ENCODE results near the gene EDAR. TPM values are rescaled to one million over a fixed set of nuclear protein-coding genes. Genes with fewer than 3 reads are reported as not detected.

Gene EDAR
- total and polyA plus RNA-seq, 9 of the 15 experiments (the other 6 are each of a cell fraction or from before 2014, with no cell fraction given) = 0.01 TPM; not detected in 8

GRCh38 chr2:108943751-108944150 is 45.3 kb downstream of the EDAR start:
- no peak for FAIRE-seq
- no peaks in the 10 kb centered on the region for H3K9me1 ChIP-seq (ENCODE audit: control insufficient read depth, insufficient read depth, low read length)
- ATAC-seq = no peak
- H3K9ac ChIP-seq (ENCODE audit: insufficient read depth in 1 of 2, low read depth in 2 of 2, low read length in 2 of 2) = no peak overlapping the region
- ChIA-PET CTCF (ENCODE audit: low intra/inter-chr PET ratio) (no interaction called here), POLR2A (no interaction called here)
- no peaks in the 10 kb centered on the region; the same call in 1 of the 2 replicates for H4K20me1 ChIP-seq (replicated peaks; ENCODE audit: control insufficient read depth, insufficient read depth, low read length)
- no peak overlapping the region for H2AFZ ChIP-seq (ENCODE audit: low read depth, low read length)
- H3K79me2 ChIP-seq (ENCODE audit: control insufficient read depth, insufficient read depth, low read length) = no peaks in the 10 kb centered on the region
- H3K4me2 ChIP-seq (ENCODE audit: insufficient read depth, low read length) = no peak overlapping the region
- H3K27me3 ChIP-seq (ENCODE audit: control insufficient read depth in 2 of 2, insufficient read depth in 2 of 2, low read length in 2 of 2) = peaks cover 36 to 54% of the 10 kb centered on the region in 2 experiments
- in situ Hi-C loops (cut with MboI) (no loop called here), intact Hi-C loops (cut with micrococcal nuclease) (no loop called here)
- DNase-seq (ENCODE audit: extremely low read depth in 1 of 4, low spot score in 3 of 4) = no peak
- no peak overlapping the region for H3K4me3 ChIP-seq
- no peaks in the 10 kb centered on the region for H3K9me3 ChIP-seq (replicated peaks; ENCODE audit: control insufficient read depth, insufficient read depth, low read depth, low read length)
- WGBS (ENCODE audit: insufficient coverage, low coverage, missing lambda C conversion rate) = 3% methylated on average over 6 of the region's 6 CpGs
- BruUV-seq (replicated peaks) = no TSS peak
- H3K27ac ChIP-seq (ENCODE audit: extremely low read depth, low read depth, low read length) = no peak overlapping the region
- H3K36me3 ChIP-seq (ENCODE audit: control insufficient read depth, insufficient read depth, low read length) = no peaks in the 10 kb centered on the region
- no peak for TF ChIP-seq ZNF23 (CRISPR knock-in tag; IDR thresholded peaks at IDR 0.05)
- TF ChIP-seq DIDO1 (tag; IDR thresholded peaks at IDR 0.05; ENCODE audit: low read depth) = no peak
- no peak for TF ChIP-seq SRSF1 (IDR thresholded peaks at IDR 0.05; ENCODE audit: low read depth, low read length)
- TF ChIP-seq NCOA2 (IDR thresholded peaks at IDR 0.05; ENCODE audit: partially characterized antibody in 2 of 2) = no peak
- no peak for TF ChIP-seq MAFF (IDR thresholded peaks at IDR 0.05; ENCODE audit: low read length)
- TF ChIP-seq TEAD4 (IDR thresholded peaks at IDR 0.05; ENCODE audit: low read length) = no peak
- no peak for TF ChIP-seq TEAD4 (CRISPR knock-in tag; IDR thresholded peaks at IDR 0.05; ENCODE audit: borderline replicate concordance)
- TF ChIP-seq PTRF (tag; IDR thresholded peaks at IDR 0.05) = no peak
- H3K4me1 ChIP-seq (replicated peaks in 1 of 2; ENCODE audit: control insufficient read depth in 2 of 2, insufficient read depth in 2 of 2, low read length in 2 of 2) = peaks cover 0 to 5% of the 10 kb centered on the region in 2 experiments; a peak in 2 of 5 replicates

Data from K562 (cell line).